A549 treated with Hydrocortisone at 1 μM for 4 hours (cell line): ENCODE results near the gene SEC14L5. TPM values are rescaled to one million over a fixed set of nuclear protein-coding genes. Genes with fewer than 3 reads are reported as not detected.

Source experiments
- total RNA-seq: library from RNA; stranded (reverse); fragments of 200-300 nt; extraction: Qiagen RNA extraction; gene quantifications from 5 replicates; pipeline ENCODE4 v1.2.3, GENCODE V29; 2022

Gene SEC14L5
- 0.01 to 0.03 TPM (median 0.02 TPM) in 4 of 5 replicates, not detected in the other for total RNA-seq

DNA sequence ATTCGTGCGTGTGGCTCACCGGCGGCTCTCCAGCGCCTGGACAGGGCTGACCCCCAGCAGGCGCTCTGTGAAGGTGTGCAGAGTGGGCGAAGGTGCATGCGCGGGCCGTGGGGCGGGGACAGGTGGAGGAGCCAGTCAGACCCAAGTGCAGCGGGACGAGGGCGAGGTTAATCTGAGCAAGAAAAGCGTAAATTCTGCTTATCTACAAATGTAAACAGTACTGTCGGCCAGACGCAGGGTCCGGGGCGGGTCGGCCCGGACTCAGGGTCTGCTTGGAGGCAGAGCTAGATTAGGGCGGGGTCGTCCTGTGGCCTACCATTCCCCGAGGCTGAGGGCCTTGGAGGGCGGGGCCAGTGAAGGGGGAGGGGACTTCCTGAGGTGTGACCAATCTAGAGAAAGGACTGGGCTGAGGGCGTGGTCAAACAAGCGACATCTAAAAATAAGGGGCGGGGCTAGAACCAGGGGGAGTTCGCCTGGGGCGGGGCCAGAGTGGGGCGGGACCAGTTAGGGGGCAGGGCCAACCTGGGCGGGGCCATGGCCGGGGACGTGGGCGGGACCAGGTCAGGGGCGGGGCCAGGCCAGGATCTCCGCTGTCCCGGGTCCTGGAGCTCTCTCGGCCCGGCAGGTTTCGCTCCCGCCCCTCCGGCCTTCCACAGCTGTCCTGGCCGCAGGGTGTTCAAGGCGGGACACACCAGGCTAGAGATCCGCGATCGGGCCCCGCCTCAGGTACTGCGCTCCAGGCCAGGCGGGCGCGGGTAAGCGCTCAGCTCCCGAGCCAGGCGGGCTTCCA is at the start of gene SEC14L5:
TSS of gene SEC14L5 (plus strand) at position 611 of the 790 bp plus-strand sequence. CDS start 994 bp downstream, outside the sequence.

GRCh38 chr16:4936991-4937781 is 20.9 kb upstream of the SEC14L5 start, which contains the start of gene PPL:
TSS of gene PPL (minus strand) at chr16:4937148. CDS start at chr16:4937045, 103 bp downstream.

DNA sequence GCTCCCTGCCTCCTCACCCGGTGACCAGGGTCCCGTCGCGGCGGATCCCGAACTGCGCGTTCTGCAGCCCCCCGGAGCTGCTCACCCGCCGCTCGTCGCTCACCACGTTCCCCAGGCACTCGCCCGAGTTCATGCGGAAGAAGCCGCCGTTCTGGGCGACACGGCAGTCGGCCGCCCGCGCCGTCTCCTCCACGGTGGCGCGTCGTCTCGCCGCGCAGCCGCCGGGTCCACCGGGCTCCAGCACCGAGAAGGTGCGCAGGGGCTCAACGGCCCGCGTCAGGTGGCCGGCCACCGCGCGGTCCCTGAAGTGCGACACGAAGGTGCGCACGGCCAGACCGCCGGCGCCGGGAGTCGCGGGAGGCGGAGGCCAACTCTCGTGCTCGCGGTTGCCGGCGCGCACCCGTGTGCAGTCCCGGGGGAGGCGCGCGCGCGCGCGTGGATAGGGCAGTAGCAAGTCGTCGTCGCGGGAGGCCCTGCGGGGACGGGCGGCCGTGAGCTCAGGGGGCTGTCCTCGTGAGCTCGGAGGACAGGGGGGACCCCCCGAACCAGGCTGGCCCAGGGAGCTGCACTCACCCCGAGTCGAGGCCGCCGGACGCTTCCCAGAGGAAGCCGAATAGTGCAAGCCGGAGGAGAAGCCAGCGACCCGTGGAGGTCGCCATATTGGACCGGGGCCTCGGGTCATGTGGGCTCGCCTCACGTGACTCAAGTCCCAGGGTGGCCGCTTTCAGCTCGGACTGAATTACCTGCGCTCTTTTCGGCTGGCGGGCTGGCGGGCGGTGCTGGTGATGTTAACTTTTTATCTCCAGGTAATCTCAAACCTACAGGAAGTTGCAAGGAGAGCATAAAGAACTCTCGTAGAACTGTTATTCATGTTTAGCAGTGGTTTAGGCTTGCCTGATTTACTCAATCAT is 75.4 kb downstream of the SEC14L5 start, which contains the start of gene NAGPA:
TSS of gene NAGPA (minus strand) at position 680 of the 911 bp plus-strand sequence. CDS start at position 659, 21 bp downstream.

DNA sequence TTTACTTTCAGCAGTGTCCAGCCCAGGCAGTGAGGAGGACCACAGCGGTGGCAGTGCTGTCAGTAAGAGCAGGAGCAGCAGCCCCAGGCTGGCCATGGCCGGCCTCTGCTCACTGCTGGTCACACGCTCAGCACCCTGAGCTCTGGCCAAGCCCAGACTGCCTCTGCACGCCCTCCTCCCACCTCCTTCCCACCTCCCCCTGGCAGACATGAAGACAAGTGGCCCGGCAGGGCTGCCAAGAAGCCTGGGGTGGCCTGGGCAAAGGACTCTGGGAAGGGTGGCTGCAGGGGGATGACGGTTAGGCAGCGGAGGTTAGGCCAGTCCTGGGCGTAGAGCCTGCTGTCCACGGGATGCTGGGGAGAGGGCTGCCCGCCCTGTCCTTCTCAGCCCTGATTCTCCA is 107.7 kb downstream of the SEC14L5 start, which contains the start of gene C16orf89:
TSS of gene C16orf89 (minus strand) at position 144 of the 400 bp plus-strand sequence. CDS start at position 96, 48 bp downstream.

Other genes with a start within 250 kb of the SEC14L5 start
- 23.9 to 26.1 TPM (median 25.7 TPM) in 5 replicates for gene ANKS3, start 224.1 kb upstream of the SEC14L5 start, total RNA-seq
- 0.95 to 2.2 TPM (median 1.2 TPM) in 5 replicates for gene DNAAF8, start 223.8 kb upstream of the SEC14L5 start, total RNA-seq
- 6.8 to 9.2 TPM (median 9.1 TPM) in 5 replicates for gene ZNF500, start 191.2 kb upstream of the SEC14L5 start, total RNA-seq
- gene SEPTIN12, start 170.0 kb upstream of the SEC14L5 start, total RNA-seq = not detected in 5 replicates
- gene SMIM22, start 163.0 kb upstream of the SEC14L5 start, total RNA-seq = not detected in 5 replicates
- gene ROGDI, start 155.7 kb upstream of the SEC14L5 start, total RNA-seq = 11.2 to 14.4 TPM (median 13.6 TPM) in 5 replicates
- gene GLYR1, start 111.0 kb upstream of the SEC14L5 start, total RNA-seq = 36.2 to 54.2 TPM (median 39.0 TPM) in 5 replicates
- 24.8 to 29.0 TPM (median 26.5 TPM) in 5 replicates for gene UBN1, start 110.8 kb upstream of the SEC14L5 start, total RNA-seq
- gene PPL, start 21.2 kb upstream of the SEC14L5 start, total RNA-seq = 4.0 to 5.6 TPM (median 4.9 TPM) in 5 replicates
- gene NAGPA, start 75.6 kb downstream of the SEC14L5 start, total RNA-seq = 13.4 to 18.1 TPM (median 17.5 TPM) in 5 replicates
- not detected in 5 replicates for gene C16orf89, start 107.6 kb downstream of the SEC14L5 start, total RNA-seq
- 34.5 to 39.7 TPM (median 36.0 TPM) in 5 replicates for gene ALG1, start 113.5 kb downstream of the SEC14L5 start, total RNA-seq
- 21.4 to 28.7 TPM (median 27.4 TPM) in 5 replicates for gene EEF2KMT, start 139.5 kb downstream of the SEC14L5 start, total RNA-seq